K562 (cell line): ENCODE data around the gene E2F3. TPM values are rescaled to one million over a fixed set of nuclear protein-coding genes. Genes with fewer than 3 reads are reported as not detected.

Experiments used
- BRF2 ChIP-seq: IDR thresholded peaks from 3 replicates; pipeline ENCODE4 v1.6.1; 2011; ENCODE audit warnings: borderline replicate concordance, mild to moderate bottlenecking; ENCODE audit not compliant: insufficient read length, insufficient read depth
- CCAR2 ChIP-seq: fragments of 200-400 bp; formaldehyde crosslinking; IDR thresholded peaks from 2 replicates; pipeline ENCODE4 v1.6.1; 2017; ENCODE audit warnings: mild to moderate bottlenecking, low read depth, low read length
- CREB3 ChIP-seq: fragments of 450-650 bp; conservative IDR thresholded peaks from 2 replicates; pipeline ENCODE4 v1.6.1; 2016; ENCODE audit warnings: missing genetic modification characterization, low read depth, mild to moderate bottlenecking, missing compliant biosample characterization, moderate library complexity
- CTCF ChIP-seq, 3 experiments: IDR thresholded peaks in 2 of 3; conservative IDR thresholded peaks in 1 of 3; 2 replicates each; pipeline ENCODE4 v1.5.1; 2011 to 2012; ENCODE audit warnings: low read length in 3 of 3, mild to moderate bottlenecking in 3 of 3, control low read depth in 2 of 3, improper control_type of control experiment in 1 of 3, inconsistent platforms in 1 of 3, low read depth in 1 of 3, mixed read lengths in 1 of 3, moderate library complexity in 1 of 3; ENCODE audit not compliant: insufficient read depth in 2 of 3
- KDM5B ChIP-seq: fragments of 200-600 bp; sonication (generic); IDR thresholded peaks from 2 replicates; pipeline ENCODE4 v1.6.1; 2012; ENCODE audit warnings: low read depth, mild to moderate bottlenecking, moderate library complexity, low read length, control low read depth, inconsistent platforms; ENCODE audit not compliant: insufficient replicate concordance
- MAZ ChIP-seq, 2 experiments: fragments of 450-650 bp in 1 of 2; sonication (generic) in 1 of 2; formaldehyde crosslinking; IDR thresholded peaks in 1 of 2; conservative IDR thresholded peaks in 1 of 2; 2 replicates each; pipeline versions ENCODE4 v1.4.0 to v1.5.0; 2020; ENCODE audit warnings: mild to moderate bottlenecking in 1 of 2, missing genetic modification reagents in 1 of 2
- MIER1 ChIP-seq: fragments of 450-650 bp; IDR thresholded peaks from 2 replicates; pipeline ENCODE4 v1.6.1; 2016; ENCODE audit warnings: antibody characterized with exemption, mild to moderate bottlenecking, low read depth
- MXI1 ChIP-seq: IDR thresholded peaks from 2 replicates; pipeline ENCODE4 v1.6.1; 2011; ENCODE audit warnings: low read depth, mild to moderate bottlenecking, improper control_type of control experiment, low read length
- NR2C1 ChIP-seq, 2 experiments: fragments of 450-650 bp; IDR thresholded peaks; 2 replicates each; pipeline ENCODE4 v1.6.1; 2017; ENCODE audit warnings: mild to moderate bottlenecking in 2 of 2, antibody characterized with exemption in 1 of 2, inconsistent platforms in 1 of 2, missing compliant biosample characterization in 1 of 2, missing genetic modification characterization in 1 of 2
- NUFIP1 ChIP-seq: fragments of 450-650 bp; IDR thresholded peaks from 2 replicates; pipeline ENCODE4 v1.6.1; 2018; ENCODE audit not compliant: partially characterized antibody
- RNF219 ChIP-seq: fragments of 250-450 bp; sonication (Bioruptor Pico); IDR thresholded peaks from 2 replicates; pipeline ENCODE4 v1.5.0; 2022; ENCODE audit warnings: mild to moderate bottlenecking
- SMAD1 ChIP-seq: fragments of 150-350 bp; IDR thresholded peaks from 2 replicates; pipeline ENCODE4 v1.6.1; 2014; ENCODE audit warnings: low read length, low read depth; ENCODE audit not compliant: partially characterized antibody
- SUPT5H ChIP-seq: fragments of 450-650 bp; IDR thresholded peaks from 2 replicates; pipeline ENCODE4 v1.6.1; 2016
- TAF9B ChIP-seq: fragments of 450-650 bp; IDR thresholded peaks from 2 replicates; pipeline ENCODE4 v1.6.1; 2018; ENCODE audit warnings: mild to moderate bottlenecking; ENCODE audit not compliant: partially characterized antibody
- TBP ChIP-seq: optimal IDR thresholded peaks from 2 replicates; pipeline ENCODE3; 2011; ENCODE audit warnings: low read depth, low read length, improper control_type of control experiment
- ZNF639 ChIP-seq, 2 experiments: fragments of 200-800 bp in 1 of 2; sonication (Bioruptor generic) in 1 of 2; sonication (generic) in 1 of 2; formaldehyde crosslinking in 1 of 2; IDR thresholded peaks in 1 of 2; conservative IDR thresholded peaks in 1 of 2; 2 replicates each; pipeline versions ENCODE4 v1.5.0 to v1.6.1; 2016 to 2020; ENCODE audit warnings: missing compliant biosample characterization in 1 of 2, missing genetic modification characterization in 1 of 2, missing genetic modification reagents in 1 of 2
- polyA plus RNA-seq, 8 experiments: library from polyadenylated mRNA; depleted of rRNA in 4 of 8; stranded (reverse) in 5 of 8; unstranded in 3 of 8; fragments of >200 nt; fragmentation: Nextera tagmentation in 2 of 8; fragmentation: Illumina TruSeq in 1 of 8; extraction: Ambion mirVana in 2 of 8; extraction: Trizol in 1 of 8; gene quantifications; 2 replicates each; pipeline versions ENCODE4 v1.2.1 to v1.2.3, GENCODE V29; 2011 to 2014; ENCODE audit warnings: inconsistent platforms in 1 of 8, missing spikeins in 1 of 8
- total RNA-seq, 7 experiments: library from RNA; depleted of rRNA in 6 of 7; stranded (reverse); fragments of >200 nt in 6 of 7; fragmentation: Illumina TruSeq in 2 of 7; extraction: Trizol in 2 of 7; gene quantifications; 2 replicates each; pipeline versions ENCODE4 v1.2.1 to v1.2.3, GENCODE V29; 2011 to 2021; ENCODE audit warnings: low replicate concordance in 1 of 7

Gene E2F3
- total and polyA plus RNA-seq, 9 of the 15 experiments (the other 6 are each of a cell fraction or from before 2014, with no cell fraction given), result 11.1 to 44.7 (median 27.2) TPM

GRCh38 chr6:20400456-20401204, 1.0 kb upstream of the E2F3 start (continued):
- no peak for TF ChIP-seq CCAR2
- no peak for TF ChIP-seq MXI1
- TF ChIP-seq NR2C1 (IDR thresholded peaks at IDR 0.05), result peak; percentile 21; the same call in 1 of the 2 replicates
- TF ChIP-seq NR2C1 (tag; IDR thresholded peaks at IDR 0.05), result no peak
- peak; percentile 31 to 74 (median 48); a peak in 4 of 6 replicates for TF ChIP-seq CTCF (IDR thresholded peaks at IDR 0.05 in 2 of 3, conservative IDR thresholded peaks at IDR 0.05 in 1 of 3; ENCODE audit: insufficient read depth in 2 of 3, low read depth in 1 of 3, low read length in 3 of 3)
- peak; percentile 50 for TF ChIP-seq SMAD1
- 0 out of 2 replicates have a peak, but pooled peaks have one; percentile 47 for TF ChIP-seq MIER1
- TF ChIP-seq MAZ (CRISPR knock-in tag; conservative IDR thresholded peaks at IDR 0.05 in 1 of 2, IDR thresholded peaks at IDR 0.05 in 1 of 2), result peak in 1 of 2 experiments; percentile 16; a peak in 1 of 4 replicates
- no peak for TF ChIP-seq RNF219 (CRISPR knock-in tag)
- no peak; the same call in 1 of the 2 replicates for TF ChIP-seq CREB3 (tag)
- TF ChIP-seq NUFIP1, result no peak
- peak; percentile 55; the same call in 1 of the 2 replicates for TF ChIP-seq SUPT5H
- peak; percentile 37 for TF ChIP-seq TBP
- no peak for TF ChIP-seq BRF2
- TF ChIP-seq ZNF639 (CRISPR knock-in tag; conservative IDR thresholded peaks at IDR 0.05 in 1 of 2, IDR thresholded peaks at IDR 0.05 in 1 of 2), result 0 out of 4 replicates have a peak, but pooled peaks of 1 of the 2 experiments have one; percentile 47
- no peak for TF ChIP-seq KDM5B
- peak; percentile 16 for TF ChIP-seq TAF9B
